HL-60 (cell line): ENCODE measurements around the gene CEP128.

ENCODE experiments used
- DNase-seq, 2 experiments: peaks; one replicate each; pipeline ENCODE4 v3.0.0-alpha.2; 2010 to 2020; ENCODE audit warnings: low read depth in 1 of 2, low spot score in 1 of 2
- H3K27ac ChIP-seq: fragments of 250-450 bp; sonication (Bioruptor Pico); replicated peaks from 2 replicates; pipeline ENCODE4 v1.5.1; 2020; ENCODE audit warnings: mild to moderate bottlenecking, moderate library complexity
- H3K27me3 ChIP-seq: fragments of 250-450 bp; sonication (Bioruptor Pico); 2 replicates; pipeline ENCODE4 v1.5.1; 2021; ENCODE audit warnings: mild to moderate bottlenecking, moderate library complexity; ENCODE audit not compliant: insufficient read depth, poor library complexity, severe bottlenecking
- H3K4me3 ChIP-seq: replicated peaks from 2 replicates; pipeline ENCODE4 v1.5.1; 2011; ENCODE audit warnings: mild to moderate bottlenecking, control low read depth, low read length; ENCODE audit not compliant: insufficient read depth
- CTCF ChIP-seq: IDR thresholded peaks from one replicate; pipeline ENCODE4 v1.5.1; 2011; ENCODE audit warnings: low read length, control low read depth, inconsistent platforms; ENCODE audit not compliant: insufficient read depth
- GABPA ChIP-seq: IDR thresholded peaks from 2 replicates; pipeline ENCODE4 v1.6.1; 2012; ENCODE audit warnings: low read depth
- POLR2AphosphoS5 ChIP-seq: IDR thresholded peaks from 2 replicates; pipeline ENCODE4 v1.6.1; 2012; ENCODE audit warnings: low read depth
- REST ChIP-seq: IDR thresholded peaks from 2 replicates; pipeline ENCODE4 v1.6.1; 2012; ENCODE audit warnings: low read depth; ENCODE audit not compliant: insufficient replicate concordance
- SPI1 ChIP-seq: IDR thresholded peaks from 2 replicates; pipeline ENCODE4 v1.6.1; 2012; ENCODE audit warnings: low read depth, mild to moderate bottlenecking, borderline replicate concordance

CEP128 gene

GRCh38 chr14:80565001-80565400, 376.5 kb downstream of the CEP128 start:
- TF ChIP-seq GABPA, result no peak
- no peak for TF ChIP-seq POLR2AphosphoS5
- TF ChIP-seq REST, result no peak
- no peak for TF ChIP-seq SPI1
- no peak for TF ChIP-seq CTCF

GRCh38 chr14:80564051-80564450, 377.5 kb downstream of the CEP128 start:
- no peak for DNase-seq
- no peak for TF ChIP-seq CTCF
- no peak for TF ChIP-seq GABPA
- TF ChIP-seq POLR2AphosphoS5, result no peak
- no peak for TF ChIP-seq REST
- no peak for TF ChIP-seq SPI1
- H3K4me3 ChIP-seq, result no peak overlapping the region
- no peak overlapping the region for H3K27ac ChIP-seq
- H3K27me3 ChIP-seq, result no peaks in the 10 kb centered on the region

More at GRCh38 chr14:80565001-80565400, 376.5 kb downstream of the CEP128 start:
- no peak for DNase-seq
- Histone ChIP-seq H3K27ac (no peak overlapping the region), H3K27me3 (no peaks in the 10 kb centered on the region), H3K4me3 (no peak overlapping the region)

- Histone ChIP-seq H3K27me3 (no peaks in the 10 kb centered on the region), H3K4me3 (no peak overlapping the region), H3K27ac (no peak overlapping the region)
- TF ChIP-seq CTCF (no peak), SPI1 (no peak), GABPA (no peak), POLR2AphosphoS5 (no peak), REST (no peak)
- no peak for DNase-seq
These were observed 380.5 kb downstream of the CEP128 start for GRCh38 chr14:80560800-80561657.
